Liver (tissue), 9 donors: Measurements from ENCODE around the gene HHLA2. TPM values are rescaled to one million over a fixed set of nuclear protein-coding genes. Genes with fewer than 3 reads are reported as not detected.

Experiments
- DNase-seq: peaks from one replicate; pipeline ENCODE4 v3.0.0-alpha.2; 2017; ENCODE audit warnings: low spot score
- H3K27ac ChIP-seq, 2 donors: one replicate each; pipeline ENCODE4 v1.7.0; 2013; ENCODE audit warnings: inconsistent platforms in 2 of 2, low read length in 2 of 2, control low read depth in 1 of 2, low read depth in 1 of 2, mild to moderate bottlenecking in 1 of 2
- H3K27me3 ChIP-seq, 4 donors: one replicate each; pipeline versions ENCODE4 v1.6.1 to v1.7.0; 2013; ENCODE audit warnings: low read length in 3 of 4, inconsistent platforms in 1 of 4, mild to moderate bottlenecking in 1 of 4, moderate library complexity in 1 of 4; ENCODE audit not compliant: control insufficient read depth in 4 of 4, insufficient read depth in 4 of 4
- H3K36me3 ChIP-seq, 4 donors: one replicate each; pipeline versions ENCODE4 v1.6.1 to v1.7.0; 2013; ENCODE audit warnings: low read length in 3 of 4, mild to moderate bottlenecking in 3 of 4, low read depth in 1 of 4, moderate library complexity in 1 of 4; ENCODE audit not compliant: control insufficient read depth in 4 of 4, insufficient read depth in 3 of 4
- H3K4me1 ChIP-seq, 4 donors: one replicate each; pipeline versions ENCODE4 v1.6.1 to v1.7.0; 2013; ENCODE audit warnings: low read length in 3 of 4, mild to moderate bottlenecking in 3 of 4, moderate library complexity in 1 of 4; ENCODE audit not compliant: control insufficient read depth in 4 of 4, insufficient read depth in 4 of 4
- H3K4me3 ChIP-seq, 3 donors: one replicate each; pipeline versions ENCODE4 v1.6.1 to v1.7.0; 2013; ENCODE audit warnings: low read length in 3 of 3, control low read depth in 1 of 3, low read depth in 1 of 3, mild to moderate bottlenecking in 1 of 3
- H3K9ac ChIP-seq, 2 donors: one replicate each; pipeline ENCODE4 v1.7.0; 2013; ENCODE audit warnings: low read length in 2 of 2, mild to moderate bottlenecking in 2 of 2, moderate library complexity in 2 of 2, control low read depth in 1 of 2, low read depth in 1 of 2
- H3K9me3 ChIP-seq, 4 donors: one replicate each; pipeline versions ENCODE4 v1.6.1 to v1.7.0; 2013; ENCODE audit warnings: low read length in 3 of 4; ENCODE audit not compliant: control insufficient read depth in 4 of 4
- ATF3 ChIP-seq: IDR thresholded peaks from 2 replicates; pipeline ENCODE4 v1.6.1; 2016; ENCODE audit warnings: antibody characterized with exemption
- EGR1 ChIP-seq, 2 donors: IDR thresholded peaks; 2 replicates each; pipeline ENCODE4 v1.6.1; 2016 to 2018; ENCODE audit warnings: antibody characterized with exemption in 2 of 2, low read depth in 2 of 2
- FOXA1 ChIP-seq: IDR thresholded peaks from 2 replicates; pipeline ENCODE4 v1.6.1; 2016; ENCODE audit warnings: antibody characterized with exemption
- FOXA2 ChIP-seq: IDR thresholded peaks from 2 replicates; pipeline ENCODE4 v1.6.1; 2016; ENCODE audit warnings: antibody characterized with exemption
- HNF4G ChIP-seq: IDR thresholded peaks from 2 replicates; pipeline ENCODE4 v1.6.1; 2016; ENCODE audit warnings: antibody characterized with exemption
- JUND ChIP-seq, 2 donors: IDR thresholded peaks; 2 replicates each; pipeline ENCODE4 v1.6.1; 2016; ENCODE audit warnings: antibody characterized with exemption in 2 of 2
- NR2F2 ChIP-seq: IDR thresholded peaks from 2 replicates; pipeline ENCODE4 v1.6.1; 2016; ENCODE audit warnings: antibody characterized with exemption
- RAD21 ChIP-seq, 2 donors: IDR thresholded peaks; 2 replicates each; pipeline ENCODE4 v1.6.1; 2016; ENCODE audit warnings: antibody characterized with exemption in 2 of 2, mild to moderate bottlenecking in 2 of 2
- RXRA ChIP-seq, 2 donors: IDR thresholded peaks; 2 replicates each; pipeline ENCODE4 v1.6.1; 2017 to 2018; ENCODE audit warnings: antibody characterized with exemption in 2 of 2, mild to moderate bottlenecking in 1 of 2
- SP1 ChIP-seq: IDR thresholded peaks from 2 replicates; pipeline ENCODE4 v1.6.1; 2018; ENCODE audit warnings: antibody characterized with exemption, mild to moderate bottlenecking
- TAF1 ChIP-seq: conservative IDR thresholded peaks from 2 replicates; pipeline ENCODE4 v1.6.1; 2016; ENCODE audit warnings: antibody characterized with exemption, mild to moderate bottlenecking
- ZBTB33 ChIP-seq: IDR thresholded peaks from 2 replicates; pipeline ENCODE4 v1.6.1; 2016; ENCODE audit warnings: antibody characterized with exemption
- WGBS: extraction: QIAGEN DNeasy Blood & Tissue Kit; methylation state at CpG from one replicate; pipeline ENCODE4 v1.1.7; 2013; 5-methylcytosine and 5-hydroxymethylcytosine counted together
- polyA plus RNA-seq, 2 donors: library from polyadenylated mRNA; stranded (reverse) in 1 of 2; unstranded in 1 of 2; fragments of 200-250 nt in 1 of 2; fragments of >200 nt in 1 of 2; fragmentation: Nextera tagmentation in 1 of 2; extraction: Ambion mirVana in 1 of 2; gene quantifications; one replicate each; pipeline versions ENCODE4 v1.2.1 to v1.2.3, GENCODE V29; 2013 to 2015
- total RNA-seq, 2 donors: library from RNA; depleted of rRNA; stranded (reverse); fragments of >200 nt; gene quantifications; one replicate each; pipeline ENCODE4 v1.2.3, GENCODE V29; 2014
- donor health status: healthy.
- donor health status: healthy.
- donor health status: healthy.
- donor health status: healthy.
- donor health status: healthy.

HHLA2 gene
- total and polyA plus RNA-seq, 4 donors = 0.07 to 0.14 TPM; not detected in 2

- no peak for TF ChIP-seq JUND (IDR thresholded peaks at IDR 0.05)
- TF ChIP-seq RAD21 (IDR thresholded peaks at IDR 0.05) = no peak
- no peak for TF ChIP-seq TAF1
- no peak for TF ChIP-seq EGR1 (IDR thresholded peaks at IDR 0.05; ENCODE audit: low read depth in 2 of 2)
Observed at GRCh38 chr3:108412121-108412750, 115.9 kb downstream of the HHLA2 start (continued).

- no peak for DNase-seq
- 58% methylated on average over 5 of the region's 5 CpGs for WGBS
Observed at GRCh38 chr3:108414007-108414406, 117.7 kb downstream of the HHLA2 start.

GRCh38 chr3:108415661-108416060 is 119.3 kb downstream of the HHLA2 start:
- Histone ChIP-seq H3K9me3 (no peaks in the 10 kb centered on the region), H3K27ac (no peak overlapping the region), H3K4me3 (no peak overlapping the region), H3K27me3 (no peaks in the 10 kb centered on the region), H3K9ac (no peak overlapping the region), H3K36me3 (no peaks in the 10 kb centered on the region), H3K4me1 (no peaks in the 10 kb centered on the region)
- no peak for TF ChIP-seq JUND (IDR thresholded peaks at IDR 0.05)
- TF ChIP-seq FOXA1 = no peak
- no peak for TF ChIP-seq FOXA2
- no peak for TF ChIP-seq NR2F2
- TF ChIP-seq ZBTB33 = no peak
- WGBS = 78% methylated on average over 3 of the region's 3 CpGs
- no peak for DNase-seq

More at GRCh38 chr3:108414007-108414406, 117.7 kb downstream of the HHLA2 start:
- no peak for TF ChIP-seq JUND (IDR thresholded peaks at IDR 0.05)
- no peak for TF ChIP-seq FOXA1
- TF ChIP-seq ATF3 = no peak
- TF ChIP-seq SP1 = no peak
- no peak for TF ChIP-seq RXRA (IDR thresholded peaks at IDR 0.05)
- TF ChIP-seq NR2F2 = no peak
- TF ChIP-seq HNF4G = no peak
- TF ChIP-seq ZBTB33 = no peak
- H3K4me1 ChIP-seq = no peaks in the 10 kb centered on the region
- H3K9me3 ChIP-seq = no peaks in the 10 kb centered on the region
- H3K27me3 ChIP-seq = no peaks in the 10 kb centered on the region
- H3K4me3 ChIP-seq = no peak overlapping the region
- H3K36me3 ChIP-seq = no peaks in the 10 kb centered on the region
- no peak overlapping the region for H3K27ac ChIP-seq
- H3K9ac ChIP-seq = no peak overlapping the region
